Left lung (tissue), 10 donors: ENCODE data around the gene CRYBG3. TPM values are rescaled to one million over a fixed set of nuclear protein-coding genes. Genes with fewer than 3 reads are reported as not detected.

Experiments
- ATAC-seq: fragments of 200-7000 bp; cut with Tn5 transposase; one replicate; pipeline ENCODE4 v1.9.1; 2020; ENCODE audit warnings: moderate library complexity
- DNase-seq, 4 donors: peaks; one replicate each; pipeline ENCODE4 v3.0.0-alpha.2; 2013 to 2020
- H3K27ac ChIP-seq, 2 donors: fragments of 200-600 bp; sonication (generic) in 1 of 2; one replicate each; pipeline versions ENCODE4 v1.5.0 to v1.8.0; 2020 to 2021
- H3K27me3 ChIP-seq, 2 donors: fragments of 200-600 bp; sonication (generic) in 1 of 2; one replicate each; pipeline versions ENCODE4 v1.5.0 to v1.8.0; 2020 to 2021
- H3K36me3 ChIP-seq, 2 donors: fragments of 200-600 bp; sonication (generic) in 1 of 2; one replicate each; pipeline versions ENCODE4 v1.5.0 to v1.8.0; 2020 to 2021
- H3K4me1 ChIP-seq, 2 donors: fragments of 200-600 bp; one replicate each; pipeline ENCODE4 v1.8.0; 2021
- H3K4me3 ChIP-seq, 2 donors: fragments of 200-600 bp; sonication (generic) in 1 of 2; one replicate each; pipeline versions ENCODE4 v1.5.0 to v1.8.0; 2020 to 2021; ENCODE audit warnings: mild to moderate bottlenecking in 1 of 2
- H3K9me3 ChIP-seq, 2 donors: fragments of 200-600 bp; sonication (generic) in 1 of 2; one replicate each; pipeline versions ENCODE4 v1.5.0 to v1.8.0; 2020 to 2021
- CTCF ChIP-seq, 2 donors: fragments of 200-600 bp; sonication (generic) in 1 of 2; IDR thresholded peaks; one replicate each; pipeline versions ENCODE4 v1.5.0 to v1.8.0; 2021; ENCODE audit warnings: antibody characterized with exemption in 2 of 2
- intact Hi-C, 2 donors: fragments of 100-400 bp; cut with DNase I; formaldehyde crosslinking; loops; one replicate each; pipeline versions ENCODE4 v1.11.2 to v1.14.2; 2022
- polyA plus RNA-seq, 6 donors: library from polyadenylated mRNA; unstranded; fragments of 120-200 nt; gene quantifications; one replicate each; pipeline ENCODE4 v1.2.1, GENCODE V29; 2013; ENCODE audit not compliant: insufficient read length in 6 of 6
- total RNA-seq, 2 donors: library from RNA; stranded (reverse); fragmentation: NEBNext Ultra II Directional; extraction: Animal tissue kit (Norgen Biotek cat#: 25700); gene quantifications; one replicate each; pipeline ENCODE4 v1.2.1, GENCODE V29; 2021
- donor health status: DM: no; HTN: yes; CAD: no.
- donor health status: DM: no; HTN: no; CAD: no.

The CRYBG3 gene
- total and polyA plus RNA-seq, 8 donors, result 24.2 to 38.4 (median 31.6) TPM

DNA sequence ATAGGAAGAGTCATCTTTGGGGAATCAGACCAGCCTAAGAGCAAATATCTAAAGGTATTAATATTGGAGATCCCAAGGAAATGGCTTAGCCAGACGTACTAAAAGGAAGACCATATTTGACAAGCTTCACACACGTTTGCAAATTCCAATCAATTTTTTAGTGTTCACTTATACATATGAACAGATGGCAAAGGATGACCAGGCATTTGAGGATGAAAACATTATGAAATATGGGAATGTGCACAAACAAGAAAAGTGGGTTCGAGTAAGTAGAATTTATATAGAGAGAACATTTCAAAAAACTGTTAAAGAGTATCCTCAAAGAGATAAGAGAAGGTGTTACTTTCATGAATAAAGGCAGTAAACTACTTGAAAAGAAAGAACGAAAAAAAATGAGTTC is 25.9 kb upstream of the CRYBG3 start:
- Histone ChIP-seq H3K27me3 (no peaks in the 10 kb centered on the region), H3K36me3 (no peaks in the 10 kb centered on the region), H3K27ac (no peak overlapping the region), H3K4me1 (no peaks in the 10 kb centered on the region), H3K9me3 (no peaks in the 10 kb centered on the region), H3K4me3 (no peak overlapping the region)
- TF ChIP-seq CTCF (IDR thresholded peaks at IDR 0.05), result no peak
- ATAC-seq (no peak), DNase-seq (no peak)
- intact Hi-C loops, result loop anchor here in 1 of 2 donors (5.0 kb wide), 1 partner anchor 226 kb away; no protein-coding TSS in a partner anchor

- DNase-seq, result no peak
- intact Hi-C loops, result no loop called here
- ATAC-seq, result no peak
- TF ChIP-seq CTCF (IDR thresholded peaks at IDR 0.05), result no peak
- H3K27ac ChIP-seq, result no peak overlapping the region
- no peak overlapping the region for H3K4me3 ChIP-seq
- H3K9me3 ChIP-seq, result no peaks in the 10 kb centered on the region
- H3K36me3 ChIP-seq, result no peaks in the 10 kb centered on the region
- no peaks in the 10 kb centered on the region for H3K4me1 ChIP-seq
- H3K27me3 ChIP-seq, result no peaks in the 10 kb centered on the region
Measured at GRCh38 chr3:97804471-97804870, 17.3 kb upstream of the CRYBG3 start.

DNA sequence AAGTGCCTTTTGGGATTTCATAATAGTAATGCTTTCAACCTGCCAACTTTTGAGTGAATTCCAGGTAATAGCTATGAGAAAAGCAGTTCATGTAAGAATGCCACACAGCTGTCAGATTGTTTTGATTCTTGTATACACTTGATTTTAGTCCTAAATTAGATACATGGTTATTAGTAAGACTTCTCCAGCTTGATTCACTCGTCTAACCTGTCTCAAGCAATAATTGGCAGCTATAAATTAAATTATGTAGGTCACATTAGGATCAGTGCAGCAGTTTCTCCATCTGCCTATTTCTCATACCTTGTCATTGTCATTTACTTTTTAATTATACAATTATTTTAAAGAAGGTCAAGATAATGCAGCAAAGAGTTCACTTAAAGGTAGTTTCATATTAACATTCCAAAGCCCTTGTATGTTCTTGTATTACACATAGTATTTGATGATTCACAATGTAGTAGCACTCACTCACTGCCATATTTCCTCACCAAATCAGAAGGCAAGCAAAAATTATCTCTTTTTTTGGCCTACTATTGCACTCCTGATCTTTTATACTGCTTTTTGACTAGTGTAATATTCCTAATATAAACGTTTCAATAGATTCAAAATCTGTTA is 10.9 kb upstream of the CRYBG3 start:
- H3K27ac ChIP-seq, result no peak overlapping the region
- H3K4me3 ChIP-seq, result no peak overlapping the region
- DNase-seq (no peak), ATAC-seq (no peak)
- intact Hi-C loops, result no loop called here
- no peaks in the 10 kb centered on the region for H3K27me3 ChIP-seq
- H3K9me3 ChIP-seq, result no peaks in the 10 kb centered on the region
- no peaks in the 10 kb centered on the region for H3K4me1 ChIP-seq
- H3K36me3 ChIP-seq, result no peaks in the 10 kb centered on the region
- TF ChIP-seq CTCF (IDR thresholded peaks at IDR 0.05), result no peak

- intact Hi-C loops, result no loop called here
- peak; percentile 60 for ATAC-seq
- Histone ChIP-seq H3K4me3 (no peak overlapping the region), H3K4me1 (no peaks in the 10 kb centered on the region), H3K36me3 (no peaks in the 10 kb centered on the region), H3K9me3 (no peaks in the 10 kb centered on the region), H3K27me3 (peaks cover 0 to 15% of the 10 kb centered on the region in 2 donors), H3K27ac (no peak overlapping the region)
- peak in 1 of 4 donors; percentile 36 for DNase-seq
- TF ChIP-seq CTCF (IDR thresholded peaks at IDR 0.05), result no peak
Measured at GRCh38 chr3:97815149-97815917, 6.5 kb upstream of the CRYBG3 start.

DNA sequence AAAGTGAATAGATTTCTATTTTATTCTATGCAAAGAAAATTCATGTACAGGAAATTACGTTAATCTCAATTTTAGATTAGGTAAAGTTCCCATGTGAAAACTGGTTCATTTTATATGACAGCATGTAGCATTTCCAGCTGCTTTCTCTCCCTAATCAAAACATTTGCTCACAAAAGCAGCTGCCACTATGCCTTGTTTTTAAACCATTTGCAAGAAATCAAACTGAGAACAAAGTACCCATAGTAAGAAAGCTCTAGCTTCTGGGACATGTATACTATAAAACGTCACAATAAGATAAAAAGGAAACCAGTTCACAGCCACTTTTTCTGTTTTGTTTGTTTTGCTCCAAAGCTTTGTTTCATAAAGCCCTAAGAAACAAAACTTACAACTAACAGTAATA is 5.0 kb upstream of the CRYBG3 start:
- peaks cover 0 to 4% of the 10 kb centered on the region in 2 donors for H3K4me1 ChIP-seq
- intact Hi-C loops, result no loop called here
- H3K9me3 ChIP-seq, result no peaks in the 10 kb centered on the region
- no peak overlapping the region for H3K27ac ChIP-seq
- DNase-seq (peak in 1 of 4 donors; percentile 54), ATAC-seq (no peak)
- peaks cover 0 to 28% of the 10 kb centered on the region in 2 donors for H3K27me3 ChIP-seq
- no peaks in the 10 kb centered on the region for H3K36me3 ChIP-seq
- TF ChIP-seq CTCF (IDR thresholded peaks at IDR 0.05), result no peak
- H3K4me3 ChIP-seq, result no peak overlapping the region
